Suppressor macrophage (primary cell): ENCODE measurements around the gene PRKCZ.
"Not testable (repeated sequence)": the region's sequence is repeated elsewhere in the genome, so short reads cannot be mapped to it uniquely, and the experiment has no call there.

Source experiments
- DNase-seq, 4 experiments: peaks; one replicate each; pipeline ENCODE4 v3.0.0-alpha.2; 2020 to 2022

PRKCZ gene

GRCh38 chr1:2137257-2138121, 87.3 kb downstream of the PRKCZ start:
- no peak for DNase-seq

- DNase-seq: not testable (repeated sequence)
These were observed 88.9 kb downstream of the PRKCZ start for GRCh38 chr1:2139156-2139555.

DNA sequence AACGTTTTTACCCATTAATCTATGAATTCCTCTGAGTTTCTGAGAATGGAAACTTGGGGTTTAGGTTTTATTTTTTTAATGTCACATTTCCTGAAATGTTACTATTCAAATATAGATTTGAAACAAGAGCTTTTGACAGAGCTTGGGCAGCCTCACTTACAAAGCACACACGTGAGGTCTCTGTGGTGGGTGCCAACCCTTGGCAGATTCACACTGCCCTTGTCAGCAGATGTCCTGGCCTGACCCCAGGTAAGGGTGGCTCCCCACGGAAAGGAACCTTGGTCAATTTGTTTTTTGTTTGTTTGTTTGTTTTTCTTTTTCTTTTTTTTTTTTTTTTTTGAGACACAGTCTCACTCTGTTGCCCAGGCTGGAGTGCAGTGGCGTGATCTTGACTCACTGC, 90.8 kb downstream of the PRKCZ start:
- DNase-seq: no peak

GRCh38 chr1:2143814-2144500, 93.7 kb downstream of the PRKCZ start:
- DNase-seq: no peak

- DNase-seq: no peak
These were observed 94.4 kb downstream of the PRKCZ start for GRCh38 chr1:2144501-2145090.

DNA sequence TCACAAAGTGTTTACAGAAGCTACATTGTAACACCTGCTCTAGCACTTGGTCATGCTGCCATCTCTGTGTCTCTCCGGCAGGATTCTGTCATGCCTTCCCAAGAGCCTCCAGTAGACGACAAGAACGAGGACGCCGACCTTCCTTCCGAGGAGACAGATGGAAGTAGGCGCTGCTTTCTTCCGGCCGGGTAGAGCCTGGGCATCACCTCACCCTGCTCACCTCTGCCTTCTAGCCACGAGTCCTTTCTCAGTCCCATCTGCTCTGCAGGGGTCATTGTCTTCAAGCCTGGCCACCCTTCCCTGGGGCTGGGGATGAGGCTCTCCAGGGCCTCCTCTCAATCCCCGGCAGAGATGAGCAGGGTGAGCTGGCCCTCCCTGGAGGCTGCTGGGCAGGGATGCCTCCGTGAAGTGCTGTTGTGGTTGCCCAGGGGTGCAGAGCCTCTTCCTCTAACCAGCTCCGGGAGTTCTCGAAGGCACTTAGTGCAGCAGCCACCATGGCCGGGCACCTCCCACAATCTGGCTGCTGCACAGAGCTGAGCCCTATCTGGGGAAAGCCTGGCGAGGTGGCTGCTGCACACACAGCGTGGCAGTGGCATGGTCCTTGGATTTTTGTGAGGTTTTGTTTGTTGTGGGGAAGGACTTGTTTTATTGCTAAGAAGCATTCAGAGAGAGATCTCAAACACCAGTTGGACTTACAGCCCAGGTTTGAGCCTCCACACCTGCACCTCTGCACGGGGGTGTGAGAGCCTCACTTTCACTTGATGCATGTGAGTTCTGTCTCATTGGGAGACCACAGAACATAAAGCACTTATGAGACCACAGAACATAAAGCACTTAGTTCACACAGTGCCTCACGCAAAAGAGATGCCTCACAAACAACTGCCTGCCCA, 96.0 kb downstream of the PRKCZ start:
- DNase-seq: peak in 2 of 4 experiments; percentile 33 to 35

DNA sequence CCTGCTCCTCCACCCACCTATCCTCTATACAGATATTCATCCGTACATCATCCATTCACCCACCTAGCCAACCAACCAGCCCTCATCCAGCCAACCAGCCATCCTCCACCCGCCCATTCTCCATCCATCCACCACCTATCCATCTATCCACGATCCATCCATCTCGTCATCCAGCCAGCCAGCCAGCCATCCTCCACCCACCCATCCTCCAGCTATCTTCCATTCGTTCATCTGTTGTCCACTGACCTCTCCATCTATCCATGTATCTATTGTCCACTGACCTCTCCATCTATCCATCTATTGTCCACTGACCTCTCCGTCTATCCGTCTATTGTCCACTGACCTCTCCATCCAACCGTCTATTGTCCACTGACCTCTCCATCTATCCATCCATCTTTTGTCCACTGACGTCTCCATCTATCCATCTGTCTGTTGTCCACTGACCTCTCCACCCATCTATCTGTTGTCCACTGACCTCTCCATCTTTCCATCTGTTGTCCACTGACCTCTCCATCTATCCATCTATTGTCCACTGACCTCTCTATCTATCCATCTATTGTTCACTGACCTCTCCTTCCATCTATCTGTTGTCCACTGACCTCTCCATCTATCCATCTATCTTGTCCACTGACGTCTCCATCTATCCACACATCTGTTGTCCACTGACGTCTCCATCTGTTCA, 96.8 kb downstream of the PRKCZ start:
- DNase-seq: no peak

DNA sequence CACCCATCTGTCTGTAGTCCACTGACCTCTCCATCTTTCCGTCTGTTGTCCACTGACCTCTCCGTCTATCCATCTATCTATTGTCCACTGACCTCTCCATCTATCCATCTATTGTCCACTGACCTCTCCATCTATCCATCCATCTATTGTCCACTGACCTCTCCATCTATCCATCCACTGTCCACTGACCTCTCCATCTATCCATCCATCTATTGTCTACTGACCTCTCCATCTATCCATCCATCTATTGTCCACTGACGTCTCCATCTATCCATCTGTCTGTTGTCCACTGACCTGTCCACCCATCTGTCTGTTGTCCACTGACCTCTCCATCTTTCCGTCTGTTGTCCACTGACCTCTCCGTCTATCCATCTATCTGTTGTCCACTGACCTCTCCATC, 97.7 kb downstream of the PRKCZ start:
- DNase-seq: not testable (repeated sequence)

- DNase-seq: peak; percentile 59 to 73 (median 64)
These were observed 98.5 kb downstream of the PRKCZ start for GRCh38 chr1:2148691-2149090.

GRCh38 chr1:2150801-2151200, 100.6 kb downstream of the PRKCZ start:
- DNase-seq: peak in 1 of 4 experiments; percentile 27

DNA sequence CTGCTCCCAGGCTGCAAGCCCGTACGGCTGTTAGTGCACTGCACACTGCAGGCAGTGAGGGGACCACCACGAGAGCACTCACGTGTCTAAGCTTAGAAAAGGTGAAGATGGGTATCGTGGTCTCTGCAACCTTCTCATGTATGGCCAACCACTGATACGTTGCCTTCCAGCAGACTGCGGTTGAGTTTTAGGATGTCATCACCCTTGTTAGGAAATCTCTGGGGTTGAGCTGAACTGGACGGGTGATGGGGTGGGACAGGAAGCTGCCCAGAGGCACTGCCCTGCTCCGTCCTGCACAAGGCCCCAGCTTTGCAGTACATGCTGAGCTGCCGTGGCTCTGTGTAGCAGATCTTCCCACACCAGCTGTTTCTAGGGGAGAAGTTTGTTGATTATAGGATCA, 101.0 kb downstream of the PRKCZ start:
- DNase-seq: peak; percentile 81 to 93 (median 90)

DNA sequence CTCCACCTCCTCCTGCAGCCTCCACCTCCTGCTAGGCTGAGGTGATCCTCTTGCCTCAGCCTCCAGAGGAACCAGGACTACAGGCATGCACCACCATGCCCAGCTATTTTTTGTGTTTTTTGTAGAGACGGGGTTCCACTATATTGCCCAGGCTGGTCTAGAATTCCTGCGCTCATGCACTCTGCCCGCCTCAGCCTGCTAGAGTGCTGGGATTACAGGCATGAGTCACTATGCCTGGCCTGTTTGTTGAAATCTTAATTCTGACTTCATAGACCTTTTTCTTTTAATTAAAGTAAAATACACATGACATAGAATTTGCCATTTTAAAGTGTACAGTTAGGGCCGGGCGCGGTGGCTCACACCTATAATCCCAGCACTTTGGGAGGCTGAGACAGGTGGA, 101.7 kb downstream of the PRKCZ start:
- peak in 2 of 4 experiments; percentile 15 to 34 for DNase-seq

DNA sequence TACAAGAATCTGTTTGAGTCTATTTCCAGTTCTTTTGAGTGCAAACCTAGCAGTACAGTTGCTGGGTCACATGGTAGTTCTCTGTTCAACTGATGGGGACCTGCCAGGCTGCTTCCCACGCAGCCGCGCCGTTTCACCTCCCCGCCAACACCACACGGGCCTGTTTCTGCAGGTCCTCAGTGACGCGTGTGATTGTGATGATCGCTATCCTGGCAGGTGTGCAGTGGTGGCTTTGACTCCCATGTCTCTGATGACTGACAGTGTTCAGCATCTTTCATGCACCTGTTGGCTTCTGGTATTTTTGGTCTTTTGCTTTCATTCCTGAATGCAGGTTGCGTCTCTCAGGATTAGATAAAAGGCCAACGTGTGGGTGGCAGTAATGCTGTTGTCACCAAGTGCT, 102.7 kb downstream of the PRKCZ start:
- no peak for DNase-seq

DNA sequence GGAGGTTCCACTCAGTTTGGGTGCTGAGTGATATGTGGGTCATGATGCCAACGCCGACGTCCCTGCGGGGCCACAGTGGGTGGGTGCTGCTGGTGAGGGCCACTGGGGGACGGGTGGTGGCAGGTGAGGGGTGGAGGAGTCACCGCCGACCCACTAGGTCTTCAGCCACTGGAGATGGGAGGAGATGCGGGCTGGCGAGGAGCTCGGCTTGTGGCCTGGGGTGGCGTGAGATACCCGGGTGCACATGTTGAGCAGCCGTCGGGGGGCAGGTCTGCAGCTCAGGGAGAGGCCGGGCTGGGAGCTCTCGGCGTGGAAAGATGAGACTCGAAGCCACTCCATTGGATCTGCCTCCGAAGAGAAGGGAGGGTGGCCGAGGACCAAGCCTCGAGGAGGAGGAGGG, 103.8 kb downstream of the PRKCZ start:
- DNase-seq: no peak

GRCh38 chr1:2155147-2155598, 105.0 kb downstream of the PRKCZ start:
- no peak for DNase-seq

DNA sequence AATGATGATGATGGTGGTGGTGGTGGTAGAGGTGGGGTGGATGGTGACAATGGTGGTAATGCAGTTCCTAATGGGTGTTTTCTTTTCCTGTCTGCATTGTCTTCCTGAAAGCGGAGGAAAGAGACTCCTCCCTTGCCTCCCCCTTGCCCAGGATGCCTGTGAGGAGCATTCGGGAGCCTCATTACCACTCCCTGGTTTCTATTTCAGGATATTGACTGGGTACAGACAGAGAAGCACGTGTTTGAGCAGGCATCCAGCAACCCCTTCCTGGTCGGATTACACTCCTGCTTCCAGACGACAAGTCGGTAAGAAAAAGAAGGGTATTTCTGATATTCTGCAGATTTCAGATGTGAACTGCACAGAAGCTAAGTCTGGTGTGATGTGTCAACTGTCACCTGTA, 105.6 kb downstream of the PRKCZ start:
- no peak for DNase-seq

- no peak for DNase-seq
These were observed 106.7 kb downstream of the PRKCZ start for GRCh38 chr1:2156866-2157265.

- DNase-seq: no peak
These were observed 107.6 kb downstream of the PRKCZ start for GRCh38 chr1:2157856-2158255.

DNA sequence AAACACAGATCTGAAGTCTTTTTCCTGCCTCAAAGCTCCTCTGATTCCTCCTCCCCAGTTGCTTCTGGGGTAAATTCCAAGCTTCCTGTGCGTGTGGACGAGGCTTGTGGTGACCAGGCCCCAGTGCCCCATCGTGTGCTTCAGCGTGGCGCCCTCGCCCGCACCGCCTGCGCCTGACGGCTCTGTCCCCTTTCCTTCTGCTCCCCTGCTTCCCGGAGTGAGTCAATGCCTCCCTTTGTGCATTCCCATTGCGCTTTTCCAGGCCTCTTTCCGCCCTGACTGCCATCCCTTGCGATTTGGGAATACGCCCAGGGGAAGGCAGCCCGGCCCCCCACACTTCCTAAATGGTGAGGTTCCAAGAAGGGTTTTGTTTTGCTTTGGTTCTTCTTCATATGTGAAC, 108.1 kb downstream of the PRKCZ start:
- DNase-seq: no peak

DNA sequence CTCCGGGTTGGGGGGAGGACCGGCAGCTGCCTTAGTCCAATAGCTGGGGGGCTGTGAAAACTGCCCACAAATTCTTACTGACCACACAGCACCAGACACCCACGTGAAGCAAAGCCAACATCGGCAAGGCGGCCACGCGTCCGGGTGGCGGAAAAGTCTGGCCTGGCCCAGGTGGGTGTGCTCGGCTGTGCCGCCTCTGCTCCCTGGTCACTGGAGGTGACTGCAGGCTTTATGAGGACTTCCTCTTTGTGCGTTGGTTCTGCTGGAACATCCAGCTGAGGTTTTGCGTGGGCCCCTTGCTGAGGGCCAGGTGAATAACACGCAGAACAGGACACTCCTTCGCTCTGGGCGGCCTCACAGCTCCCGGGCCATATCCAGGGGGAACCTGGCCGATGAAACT, 108.9 kb downstream of the PRKCZ start:
- peak in 3 of 4 experiments; percentile 11 to 41 (median 30) for DNase-seq

DNA sequence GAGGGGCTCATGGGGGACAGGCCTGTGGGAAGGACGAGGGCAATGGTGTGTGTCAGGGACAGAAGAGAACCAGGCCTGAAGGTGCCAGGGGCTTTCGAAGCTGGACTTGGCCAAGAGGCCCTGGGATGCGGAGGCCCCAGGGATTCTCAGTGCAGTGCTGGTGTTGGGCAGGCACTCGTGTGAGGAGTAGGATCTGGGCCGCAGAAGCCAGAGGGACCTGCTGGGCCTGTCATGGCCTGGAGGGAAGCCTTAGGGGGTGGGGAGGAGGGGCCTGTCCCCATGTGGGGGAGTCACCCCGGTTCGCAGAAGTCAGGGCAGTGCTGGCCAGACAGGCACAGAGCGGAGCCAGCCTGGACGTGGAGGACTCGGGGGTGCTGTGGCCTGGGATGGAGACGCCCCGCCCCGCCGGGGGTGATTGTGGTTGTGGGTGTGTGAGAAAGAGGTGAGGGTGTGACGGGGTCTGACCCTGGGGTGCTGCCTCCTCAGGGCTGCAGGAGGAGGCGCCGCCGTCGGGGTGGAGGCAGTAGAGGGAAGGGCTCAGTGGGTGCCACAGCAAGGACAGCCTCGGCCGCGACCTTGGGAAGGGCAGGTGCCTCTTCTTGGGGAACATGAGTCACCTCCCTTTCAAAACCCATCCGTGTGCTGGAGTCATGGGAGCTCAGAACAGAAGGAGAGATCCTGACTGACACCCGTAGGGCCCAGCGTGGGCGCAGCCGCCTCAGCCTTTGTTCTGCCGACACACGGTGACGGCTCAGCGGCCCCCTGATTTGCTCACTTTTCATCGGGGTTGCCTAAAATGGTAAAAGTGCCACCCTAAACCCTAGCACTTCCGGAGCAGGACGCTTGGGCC, 110.5 kb downstream of the PRKCZ start:
- DNase-seq: no peak
